Astrocyte (in vitro differentiated cells and primary cell): ENCODE results near the gene IFIT3. TPM values are rescaled to one million over a fixed set of nuclear protein-coding genes. Genes with fewer than 3 reads are reported as not detected.

Source experiments
- DNase-seq: peaks from one replicate; pipeline ENCODE4 v3.0.0-alpha.2; 2010; ENCODE audit warnings: low read depth
- FAIRE-seq: peaks from 2 replicates; lab custom pipeline; 2011; peaks lifted over from hg19 to GRCh38; lab: Jason Lieb, UNC
- H2AFZ ChIP-seq: 2 replicates; pipeline ENCODE4 v1.6.0; 2012; ENCODE audit warnings: low read depth, low read length, inconsistent platforms
- H3K27ac ChIP-seq: 2 replicates; pipeline ENCODE4 v1.5.1; 2011; ENCODE audit warnings: low read depth, low read length, inconsistent platforms
- H3K27me3 ChIP-seq: 2 replicates; pipeline ENCODE4 v1.6.0; 2011; ENCODE audit warnings: low read length, inconsistent platforms; ENCODE audit not compliant: insufficient read depth
- H3K36me3 ChIP-seq: 2 replicates; pipeline ENCODE4 v1.5.1; 2011; ENCODE audit warnings: low read length, inconsistent platforms; ENCODE audit not compliant: insufficient read depth
- H3K4me1 ChIP-seq: 2 replicates; pipeline ENCODE4 v1.5.1; 2011; ENCODE audit warnings: low read length, inconsistent platforms; ENCODE audit not compliant: insufficient read depth
- H3K4me2 ChIP-seq: 2 replicates; pipeline ENCODE4 v1.6.0; 2012; ENCODE audit warnings: low read length, inconsistent platforms
- H3K4me3 ChIP-seq: 2 replicates; pipeline ENCODE4 v1.5.1; 2011; ENCODE audit warnings: low read depth, mild to moderate bottlenecking, low read length, inconsistent platforms; ENCODE audit not compliant: insufficient read depth
- H3K79me2 ChIP-seq: 2 replicates; pipeline ENCODE4 v1.6.0; 2012; ENCODE audit warnings: mild to moderate bottlenecking, low read length, inconsistent platforms; ENCODE audit not compliant: insufficient read depth
- H3K9ac ChIP-seq: 2 replicates; pipeline ENCODE4 v1.6.0; 2012; ENCODE audit warnings: mild to moderate bottlenecking, low read length, inconsistent platforms
- H3K9me3 ChIP-seq: 2 replicates; pipeline ENCODE4 v1.5.1; 2012; ENCODE audit warnings: low read depth, mild to moderate bottlenecking, low read length, inconsistent platforms; ENCODE audit not compliant: insufficient read depth
- H4K20me1 ChIP-seq: 2 replicates; pipeline ENCODE4 v1.6.0; 2012; ENCODE audit warnings: low read length, inconsistent platforms; ENCODE audit not compliant: insufficient read depth
- H3K27ac Mint-ChIP-seq: one replicate; pipeline ENCODE4 v1.8.0; 2021; ENCODE audit warnings: mild to moderate bottlenecking, mixed read lengths; ENCODE audit not compliant: unreplicated experiment
- H3K27me3 Mint-ChIP-seq: one replicate; pipeline ENCODE4 v1.8.0; 2021; ENCODE audit warnings: low read depth, mixed read lengths; ENCODE audit not compliant: unreplicated experiment
- H3K36me3 Mint-ChIP-seq: one replicate; pipeline ENCODE4 v1.8.0; 2021; ENCODE audit warnings: low read depth, mixed read lengths; ENCODE audit not compliant: unreplicated experiment
- H3K4me1 Mint-ChIP-seq: one replicate; pipeline ENCODE4 v1.8.0; 2021; ENCODE audit warnings: low read depth, mixed read lengths; ENCODE audit not compliant: unreplicated experiment
- H3K4me3 Mint-ChIP-seq: one replicate; pipeline ENCODE4 v1.8.0; 2021; ENCODE audit warnings: mild to moderate bottlenecking, moderate library complexity, mixed read lengths; ENCODE audit not compliant: unreplicated experiment
- H3K9me3 Mint-ChIP-seq: one replicate; pipeline ENCODE4 v1.8.0; 2021; ENCODE audit warnings: mild to moderate bottlenecking, mixed read lengths; ENCODE audit not compliant: unreplicated experiment
- CTCF ChIP-seq: IDR thresholded peaks from 2 replicates; pipeline ENCODE4 v1.5.1; 2011; ENCODE audit warnings: low read depth, mild to moderate bottlenecking, inconsistent platforms, low read length, moderate library complexity; ENCODE audit not compliant: insufficient read depth
- EZH2 ChIP-seq: IDR thresholded peaks from 2 replicates; pipeline ENCODE4 v1.6.1; 2012; ENCODE audit warnings: mild to moderate bottlenecking, low read length, inconsistent platforms; ENCODE audit not compliant: insufficient read depth
- total RNA-seq: library from RNA; stranded (reverse); gene quantifications from 2 replicates; pipeline ENCODE4 v1.2.1, GENCODE V29; 2021

IFIT3 gene
- total RNA-seq, 1 donor from 2014 or later: 171 TPM

- H2AFZ ChIP-seq: no peak overlapping the region
- H3K9me3 Mint-ChIP-seq: no peaks in the 10 kb centered on the region
- H3K4me1 ChIP-seq: no peaks in the 10 kb centered on the region
- H3K27me3 ChIP-seq: no peaks in the 10 kb centered on the region
- no peak overlapping the region for H3K4me3 ChIP-seq
- no peak for DNase-seq
- no peak overlapping the region for H3K27ac Mint-ChIP-seq
- peaks cover 7% of the 10 kb centered on the region for H3K36me3 Mint-ChIP-seq
- H3K27ac ChIP-seq: no peak overlapping the region
- H3K79me2 ChIP-seq: no peaks in the 10 kb centered on the region
- H3K36me3 ChIP-seq: no peaks in the 10 kb centered on the region
- H3K4me1 Mint-ChIP-seq: peaks cover 16% of the 10 kb centered on the region
- H4K20me1 ChIP-seq: no peaks in the 10 kb centered on the region
- TF ChIP-seq CTCF: no peak
- TF ChIP-seq EZH2: no peak
- H3K27me3 Mint-ChIP-seq: no peaks in the 10 kb centered on the region
- H3K9ac ChIP-seq: no peak overlapping the region
- no peak overlapping the region for H3K4me3 Mint-ChIP-seq
- H3K9me3 ChIP-seq: no peaks in the 10 kb centered on the region
- no peak for FAIRE-seq
- H3K4me2 ChIP-seq: no peak overlapping the region
Observed at GRCh38 chr10:89308736-89309135, 19.1 kb upstream of the IFIT3 start.

- Histone ChIP-seq H4K20me1 (no peaks in the 10 kb centered on the region), H3K9me3 (no peaks in the 10 kb centered on the region), H3K4me2 (no peak overlapping the region), H3K4me3 (no peak overlapping the region), H3K4me1 (no peaks in the 10 kb centered on the region), H2AFZ (no peak overlapping the region), H3K79me2 (no peaks in the 10 kb centered on the region), H3K27ac (no peak overlapping the region), H3K27me3 (no peaks in the 10 kb centered on the region), H3K36me3 (no peaks in the 10 kb centered on the region), H3K9ac (no peak overlapping the region)
- TF ChIP-seq CTCF (no peak), EZH2 (no peak)
- Mint-ChIP-seq H3K4me1 (peaks cover 11% of the 10 kb centered on the region), H3K36me3 (peaks cover 5% of the 10 kb centered on the region), H3K27ac (no peak overlapping the region), H3K9me3 (no peaks in the 10 kb centered on the region), H3K4me3 (no peak overlapping the region), H3K27me3 (no peaks in the 10 kb centered on the region)
- DNase-seq: no peak
- no peak for FAIRE-seq
Observed at GRCh38 chr10:89309156-89310055, 18.4 kb upstream of the IFIT3 start.
